ACC112 (cell line): Measurements from ENCODE around the gene SCAPER.
"Not testable (repeated sequence)": the region's sequence is repeated elsewhere in the genome, so short reads cannot be mapped to it uniquely, and the experiment has no call there.

ENCODE experiments used
- H2AFZ ChIP-seq: fragments of 200-600 bp; sonication (generic); one replicate; pipeline ENCODE4 v1.6.0; 2017; ENCODE audit warnings: antibody characterized with exemption, low read length; ENCODE audit not compliant: unreplicated experiment
- H3K27ac ChIP-seq: fragments of 200-600 bp; sonication (generic); 2 replicates; pipeline ENCODE4 v1.5.1; 2014; ENCODE audit warnings: low read depth, mild to moderate bottlenecking, antibody characterized with exemption, low read length, moderate library complexity
- H3K27me3 ChIP-seq: fragments of 200-600 bp; sonication (generic); 2 replicates; pipeline ENCODE4 v1.6.1; 2014; ENCODE audit warnings: mild to moderate bottlenecking, antibody characterized with exemption, low read length, moderate library complexity, mixed read lengths; ENCODE audit not compliant: insufficient read depth
- H3K36me3 ChIP-seq: fragments of 200-600 bp; sonication (generic); 2 replicates; pipeline ENCODE4 v1.6.1; 2016; ENCODE audit warnings: mild to moderate bottlenecking, antibody characterized with exemption, low read length, moderate library complexity, mixed read lengths; ENCODE audit not compliant: insufficient read depth
- H3K4me1 ChIP-seq: fragments of 200-600 bp; sonication (generic); one replicate; pipeline ENCODE4 v1.6.1; 2016; ENCODE audit warnings: low read length, mixed read lengths; ENCODE audit not compliant: insufficient read depth, unreplicated experiment, control insufficient read depth
- H3K4me3 ChIP-seq: fragments of 200-600 bp; sonication (generic); 2 replicates; pipeline ENCODE4 v1.5.1; 2014; ENCODE audit warnings: mild to moderate bottlenecking, low read depth, low read length
- H3K79me2 ChIP-seq: fragments of 200-600 bp; sonication (generic); one replicate; pipeline ENCODE4 v1.6.0; 2016; ENCODE audit warnings: low read length; ENCODE audit not compliant: control insufficient read depth, unreplicated experiment, insufficient read depth

SCAPER gene

GRCh38 chr15:76553564-76553963 lies 351.6 kb downstream of the SCAPER start:
- H3K79me2 ChIP-seq, result no peaks in the 10 kb centered on the region
- no peaks in the 10 kb centered on the region for H3K27me3 ChIP-seq
- no peaks in the 10 kb centered on the region for H3K4me1 ChIP-seq
- no peak overlapping the region for H3K27ac ChIP-seq
- no peak overlapping the region for H2AFZ ChIP-seq
- no peaks in the 10 kb centered on the region for H3K36me3 ChIP-seq
- no peak overlapping the region for H3K4me3 ChIP-seq

DNA sequence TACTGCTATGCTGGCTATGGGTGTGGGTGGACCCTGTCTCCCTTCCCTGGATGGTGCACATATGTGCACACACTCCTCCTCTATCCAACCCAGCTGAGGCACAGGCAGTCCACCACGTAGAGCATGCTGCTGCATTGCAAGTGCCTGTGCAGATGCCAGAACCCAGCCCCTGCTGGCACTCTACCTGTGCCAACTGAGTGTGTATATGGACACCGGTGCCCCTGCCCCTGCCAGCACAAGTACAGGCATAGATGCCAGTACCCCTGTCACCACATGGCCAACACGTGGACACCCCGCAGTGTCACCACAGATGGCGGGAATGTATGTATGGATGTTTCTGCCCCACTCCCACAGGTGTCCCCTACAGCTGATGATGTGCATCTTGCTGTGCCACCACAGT lies 352.0 kb downstream of the SCAPER start:
- no peaks in the 10 kb centered on the region for H3K27me3 ChIP-seq
- H3K4me3 ChIP-seq, result no peak overlapping the region
- H3K27ac ChIP-seq, result no peak overlapping the region
- H2AFZ ChIP-seq, result no peak overlapping the region
- H3K36me3 ChIP-seq, result no peaks in the 10 kb centered on the region
- no peaks in the 10 kb centered on the region for H3K79me2 ChIP-seq
- no peaks in the 10 kb centered on the region for H3K4me1 ChIP-seq

- no peak overlapping the region for H2AFZ ChIP-seq
- no peak overlapping the region for H3K27ac ChIP-seq
- H3K4me1 ChIP-seq, result no peaks in the 10 kb centered on the region
- H3K27me3 ChIP-seq, result no peaks in the 10 kb centered on the region
- no peaks in the 10 kb centered on the region for H3K79me2 ChIP-seq
- no peaks in the 10 kb centered on the region for H3K36me3 ChIP-seq
- no peak overlapping the region for H3K4me3 ChIP-seq
Measured at GRCh38 chr15:76546805-76547204, 358.3 kb downstream of the SCAPER start.

DNA sequence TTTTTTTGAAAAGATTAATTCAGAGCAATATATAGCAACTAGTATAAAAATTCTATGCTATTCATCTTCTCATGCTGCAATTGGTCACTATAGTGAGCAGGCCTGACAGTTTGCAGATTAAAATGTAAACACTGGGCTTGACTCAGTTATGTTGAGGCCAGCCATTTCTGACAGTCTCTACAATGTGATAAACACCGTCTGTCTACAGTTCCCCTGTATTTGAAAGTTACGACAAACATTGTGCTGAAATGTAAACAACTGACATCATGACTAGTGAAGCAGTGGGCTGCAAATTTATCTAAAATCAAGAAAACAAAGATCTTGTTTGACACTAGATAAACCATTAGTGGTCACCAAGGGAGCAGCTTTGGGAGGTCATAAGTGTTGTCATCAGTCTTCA lies 371.1 kb downstream of the SCAPER start:
- no peaks in the 10 kb centered on the region for H3K4me1 ChIP-seq
- H3K27me3 ChIP-seq, result no peaks in the 10 kb centered on the region
- H3K79me2 ChIP-seq, result no peaks in the 10 kb centered on the region
- H3K4me3 ChIP-seq, result no peak overlapping the region
- no peaks in the 10 kb centered on the region for H3K36me3 ChIP-seq
- H3K27ac ChIP-seq, result no peak overlapping the region
- H2AFZ ChIP-seq, result no peak overlapping the region

DNA sequence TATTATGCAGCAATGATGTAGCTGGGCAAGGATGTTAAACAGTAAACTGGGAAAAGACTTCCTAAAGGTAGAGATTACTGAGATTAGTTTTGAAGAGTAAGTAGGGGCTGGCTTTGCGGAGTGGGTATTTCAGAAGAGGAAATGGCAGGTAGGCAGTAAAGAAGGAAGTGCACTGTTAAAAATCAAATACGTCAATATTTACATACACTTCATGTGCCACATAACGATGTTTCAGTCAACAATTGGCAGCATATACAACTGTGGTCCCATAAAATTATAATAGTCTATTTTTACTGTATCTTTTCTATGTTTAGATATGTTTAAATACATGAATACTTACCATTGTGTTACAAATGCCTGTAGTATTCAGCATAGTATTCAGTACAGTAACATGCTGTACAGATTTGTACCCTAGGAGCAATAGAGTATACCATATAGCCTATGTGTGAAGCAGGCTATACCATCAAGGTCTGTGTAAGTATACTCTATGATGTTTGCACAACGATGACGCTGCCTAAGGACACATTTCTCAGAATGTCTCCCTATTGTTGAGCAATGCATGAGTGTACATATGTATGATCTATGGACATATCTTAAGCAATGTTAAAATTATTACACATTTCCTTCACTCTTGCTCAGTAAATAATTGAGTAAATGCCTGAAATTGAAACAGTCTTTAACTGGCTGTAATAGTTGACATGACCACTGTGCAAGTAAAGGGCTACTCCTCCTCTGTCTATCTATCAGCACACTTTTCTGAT lies 371.9 kb downstream of the SCAPER start:
- H3K36me3 ChIP-seq, result no peaks in the 10 kb centered on the region
- H3K27me3 ChIP-seq, result no peaks in the 10 kb centered on the region
- H3K4me3 ChIP-seq, result no peak overlapping the region
- H3K79me2 ChIP-seq, result no peaks in the 10 kb centered on the region
- no peaks in the 10 kb centered on the region for H3K4me1 ChIP-seq
- no peak overlapping the region for H2AFZ ChIP-seq
- no peak overlapping the region for H3K27ac ChIP-seq

DNA sequence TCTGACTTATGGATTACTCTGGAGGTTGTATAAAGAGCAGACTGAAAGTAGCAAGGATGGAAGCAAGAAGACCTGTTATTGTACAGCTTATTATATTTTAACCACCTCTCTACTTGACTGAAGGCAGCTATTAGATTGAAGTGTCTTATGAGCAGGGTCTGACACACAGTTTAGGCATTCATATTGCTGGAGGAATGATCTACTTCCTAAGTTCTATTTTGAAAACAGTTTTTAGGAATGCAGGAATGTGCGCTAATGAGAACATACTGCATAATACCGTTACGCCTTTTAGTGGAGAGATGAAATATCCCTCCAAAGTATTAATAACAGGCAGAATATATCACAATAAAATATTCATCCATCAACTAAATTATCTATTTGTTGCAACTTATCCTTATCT lies 375.2 kb downstream of the SCAPER start:
- Histone ChIP-seq H3K4me1 (no peaks in the 10 kb centered on the region), H3K36me3 (no peaks in the 10 kb centered on the region), H3K27ac (no peak overlapping the region), H3K27me3 (no peaks in the 10 kb centered on the region), H3K79me2 (no peaks in the 10 kb centered on the region), H2AFZ (no peak overlapping the region), H3K4me3 (no peak overlapping the region)

- Histone ChIP-seq H3K4me1 (no peaks in the 10 kb centered on the region), H3K27me3 (no peaks in the 10 kb centered on the region), H3K79me2 (no peaks in the 10 kb centered on the region), H3K36me3 (no peaks in the 10 kb centered on the region), H3K27ac (no peak overlapping the region), H2AFZ (no peak overlapping the region), H3K4me3 (no peak overlapping the region)
Measured at GRCh38 chr15:76526111-76526510, 379.0 kb downstream of the SCAPER start.

- no peaks in the 10 kb centered on the region for H3K27me3 ChIP-seq
- H3K4me3 ChIP-seq, result no peak overlapping the region
- H2AFZ ChIP-seq, result no peak overlapping the region
- no peaks in the 10 kb centered on the region for H3K4me1 ChIP-seq
- no peak overlapping the region for H3K27ac ChIP-seq
- H3K79me2 ChIP-seq, result no peaks in the 10 kb centered on the region
- H3K36me3 ChIP-seq, result no peaks in the 10 kb centered on the region
Measured at GRCh38 chr15:76517910-76518309, 387.2 kb downstream of the SCAPER start.

DNA sequence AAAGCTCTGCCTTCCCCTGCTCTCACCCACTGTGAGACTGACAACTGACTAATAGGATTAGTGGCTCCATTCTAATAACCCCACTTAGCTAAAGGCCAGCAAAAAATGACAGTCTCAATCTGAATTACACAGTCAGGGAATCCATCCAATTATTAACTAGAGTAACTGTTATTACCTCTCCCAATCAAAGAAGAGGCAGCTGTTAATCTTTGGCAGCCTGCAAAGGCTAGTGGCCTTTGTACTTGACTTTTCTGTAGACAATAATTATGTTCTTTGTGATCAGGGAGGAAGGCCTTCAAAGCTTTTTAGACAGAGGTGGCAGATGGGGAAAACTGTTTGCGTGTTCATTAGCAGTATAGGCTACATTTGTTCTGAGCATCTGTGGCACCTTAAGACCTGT lies 390.9 kb downstream of the SCAPER start:
- H3K4me3 ChIP-seq, result no peak overlapping the region
- no peaks in the 10 kb centered on the region for H3K36me3 ChIP-seq
- no peaks in the 10 kb centered on the region for H3K4me1 ChIP-seq
- no peak overlapping the region for H3K27ac ChIP-seq
- no peaks in the 10 kb centered on the region for H3K79me2 ChIP-seq
- H2AFZ ChIP-seq, result no peak overlapping the region
- no peaks in the 10 kb centered on the region for H3K27me3 ChIP-seq

GRCh38 chr15:76512971-76513370 lies 392.2 kb downstream of the SCAPER start:
- Histone ChIP-seq H3K79me2 (no peaks in the 10 kb centered on the region), H3K4me3 (no peak overlapping the region), H3K27me3 (no peaks in the 10 kb centered on the region), H3K27ac (no peak overlapping the region), H2AFZ (no peak overlapping the region), H3K4me1 (no peaks in the 10 kb centered on the region), H3K36me3 (no peaks in the 10 kb centered on the region)

GRCh38 chr15:76510663-76511062 lies 394.5 kb downstream of the SCAPER start:
- not testable (repeated sequence) for H3K27me3 ChIP-seq, H3K79me2 ChIP-seq, H3K27ac ChIP-seq, H3K36me3 ChIP-seq, H3K4me3 ChIP-seq, H3K4me1 ChIP-seq, H2AFZ ChIP-seq
